Measurements from ENCODE around the gene LMAN2.

DNA sequence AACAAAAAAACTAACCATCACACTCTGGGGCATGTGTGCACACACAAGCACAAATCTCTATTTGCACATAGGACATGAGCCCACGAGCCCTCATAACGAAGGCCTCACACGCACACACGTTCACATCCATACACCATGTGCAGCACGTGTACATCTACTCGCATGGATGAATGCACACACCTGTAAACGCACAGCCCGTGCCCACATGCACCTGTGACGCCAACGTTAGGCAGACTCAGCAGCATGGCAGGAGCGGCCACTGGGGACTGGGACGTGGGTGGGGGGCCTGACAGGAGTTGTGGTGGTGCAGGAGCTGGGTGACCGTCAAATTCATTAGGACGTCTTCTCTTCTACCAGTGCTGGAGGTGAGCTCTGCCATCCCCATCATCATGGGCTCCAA is 35.9 kb upstream of the LMAN2 start:
- TF ChIP-seq, protein P1, sequence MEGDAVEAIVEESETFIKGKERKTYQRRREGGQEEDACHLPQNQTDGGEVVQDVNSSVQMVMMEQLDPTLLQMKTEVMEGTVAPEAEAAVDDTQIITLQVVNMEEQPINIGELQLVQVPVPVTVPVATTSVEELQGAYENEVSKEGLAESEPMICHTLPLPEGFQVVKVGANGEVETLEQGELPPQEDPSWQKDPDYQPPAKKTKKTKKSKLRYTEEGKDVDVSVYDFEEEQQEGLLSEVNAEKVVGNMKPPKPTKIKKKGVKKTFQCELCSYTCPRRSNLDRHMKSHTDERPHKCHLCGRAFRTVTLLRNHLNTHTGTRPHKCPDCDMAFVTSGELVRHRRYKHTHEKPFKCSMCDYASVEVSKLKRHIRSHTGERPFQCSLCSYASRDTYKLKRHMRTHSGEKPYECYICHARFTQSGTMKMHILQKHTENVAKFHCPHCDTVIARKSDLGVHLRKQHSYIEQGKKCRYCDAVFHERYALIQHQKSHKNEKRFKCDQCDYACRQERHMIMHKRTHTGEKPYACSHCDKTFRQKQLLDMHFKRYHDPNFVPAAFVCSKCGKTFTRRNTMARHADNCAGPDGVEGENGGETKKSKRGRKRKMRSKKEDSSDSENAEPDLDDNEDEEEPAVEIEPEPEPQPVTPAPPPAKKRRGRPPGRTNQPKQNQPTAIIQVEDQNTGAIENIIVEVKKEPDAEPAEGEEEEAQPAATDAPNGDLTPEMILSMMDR (IDR thresholded peaks at IDR 0.05), result no peak
- no peak for TF ChIP-seq EP300 (IDR thresholded peaks at IDR 0.05; ENCODE audit: low read depth)

All from transverse colon (tissue), 3 donors.